Loucy (cell line): Measurements from ENCODE around the gene B3GAT1.

ENCODE experiments used
- H2AFZ ChIP-seq: fragments of 200-600 bp; sonication (generic); 2 replicates; pipeline ENCODE4 v1.6.0; 2016; ENCODE audit warnings: antibody characterized with exemption, mild to moderate bottlenecking, low read length, moderate library complexity
- H3F3A ChIP-seq: fragments of 200-600 bp; 2 replicates; pipeline ENCODE4 v1.6.0; 2016; ENCODE audit warnings: antibody characterized with exemption, low read depth, mild to moderate bottlenecking
- H3K27me3 ChIP-seq: fragments of 200-600 bp; sonication (generic); 2 replicates; pipeline ENCODE4 v1.6.1; 2014; ENCODE audit warnings: low read length, mild to moderate bottlenecking; ENCODE audit not compliant: insufficient read depth, poor library complexity, severe bottlenecking
- H3K36me3 ChIP-seq: fragments of 200-600 bp; sonication (generic); 2 replicates; pipeline ENCODE4 v1.6.1; 2016; ENCODE audit warnings: low read length; ENCODE audit not compliant: insufficient read depth
- H3K4me1 ChIP-seq: fragments of 200-600 bp; sonication (generic); 2 replicates; pipeline ENCODE4 v1.5.1; 2014; ENCODE audit warnings: low read length, mild to moderate bottlenecking; ENCODE audit not compliant: insufficient read depth, poor library complexity, severe bottlenecking
- H3K4me2 ChIP-seq: fragments of 200-600 bp; sonication (generic); 2 replicates; pipeline ENCODE4 v1.6.0; 2014; ENCODE audit warnings: antibody characterized with exemption, low read length, low read depth, mild to moderate bottlenecking; ENCODE audit not compliant: poor library complexity, severe bottlenecking
- H3K4me3 ChIP-seq: fragments of 200-600 bp; sonication (generic); 2 replicates; pipeline ENCODE4 v1.5.1; 2014; ENCODE audit warnings: low read length, mild to moderate bottlenecking, mixed read lengths; ENCODE audit not compliant: poor library complexity, severe bottlenecking
- H3K79me2 ChIP-seq: fragments of 200-600 bp; sonication (generic); 2 replicates; pipeline ENCODE4 v1.6.1; 2014; ENCODE audit warnings: low read length; ENCODE audit not compliant: insufficient read depth
- H3K9ac ChIP-seq: fragments of 200-600 bp; sonication (generic); 2 replicates; pipeline ENCODE4 v1.6.0; 2014; ENCODE audit warnings: mild to moderate bottlenecking, low read depth, low read length, moderate library complexity; ENCODE audit not compliant: poor library complexity, severe bottlenecking
- H3K9me2 ChIP-seq: fragments of 200-600 bp; sonication (generic); replicated peaks from 2 replicates; pipeline ENCODE4 v1.6.1; 2016; ENCODE audit warnings: low read depth, low read length, mixed read lengths
- H3K9me3 ChIP-seq: fragments of 200-600 bp; sonication (generic); 2 replicates; pipeline ENCODE4 v1.6.1; 2014; ENCODE audit warnings: mild to moderate bottlenecking, antibody characterized with exemption, low read length, low read depth; ENCODE audit not compliant: insufficient read depth
- H4K20me1 ChIP-seq: fragments of 200-600 bp; sonication (generic); 2 replicates; pipeline ENCODE4 v1.6.0; 2014; ENCODE audit warnings: antibody characterized with exemption, low read length, mild to moderate bottlenecking; ENCODE audit not compliant: insufficient read depth, poor library complexity, severe bottlenecking
- EZH2phosphoT487 ChIP-seq: fragments of 200-600 bp; IDR thresholded peaks from 2 replicates; pipeline ENCODE4 v1.6.1; 2018; ENCODE audit warnings: antibody characterized with exemption, mild to moderate bottlenecking, moderate library complexity, borderline replicate concordance
- TF ChIP-seq, protein P1 (sequence below): fragments of 200-600 bp; sonication (generic); conservative IDR thresholded peaks from 2 replicates; pipeline ENCODE4 v1.5.1; 2014; ENCODE audit warnings: mild to moderate bottlenecking, antibody characterized with exemption, low read length

Gene B3GAT1

DNA sequence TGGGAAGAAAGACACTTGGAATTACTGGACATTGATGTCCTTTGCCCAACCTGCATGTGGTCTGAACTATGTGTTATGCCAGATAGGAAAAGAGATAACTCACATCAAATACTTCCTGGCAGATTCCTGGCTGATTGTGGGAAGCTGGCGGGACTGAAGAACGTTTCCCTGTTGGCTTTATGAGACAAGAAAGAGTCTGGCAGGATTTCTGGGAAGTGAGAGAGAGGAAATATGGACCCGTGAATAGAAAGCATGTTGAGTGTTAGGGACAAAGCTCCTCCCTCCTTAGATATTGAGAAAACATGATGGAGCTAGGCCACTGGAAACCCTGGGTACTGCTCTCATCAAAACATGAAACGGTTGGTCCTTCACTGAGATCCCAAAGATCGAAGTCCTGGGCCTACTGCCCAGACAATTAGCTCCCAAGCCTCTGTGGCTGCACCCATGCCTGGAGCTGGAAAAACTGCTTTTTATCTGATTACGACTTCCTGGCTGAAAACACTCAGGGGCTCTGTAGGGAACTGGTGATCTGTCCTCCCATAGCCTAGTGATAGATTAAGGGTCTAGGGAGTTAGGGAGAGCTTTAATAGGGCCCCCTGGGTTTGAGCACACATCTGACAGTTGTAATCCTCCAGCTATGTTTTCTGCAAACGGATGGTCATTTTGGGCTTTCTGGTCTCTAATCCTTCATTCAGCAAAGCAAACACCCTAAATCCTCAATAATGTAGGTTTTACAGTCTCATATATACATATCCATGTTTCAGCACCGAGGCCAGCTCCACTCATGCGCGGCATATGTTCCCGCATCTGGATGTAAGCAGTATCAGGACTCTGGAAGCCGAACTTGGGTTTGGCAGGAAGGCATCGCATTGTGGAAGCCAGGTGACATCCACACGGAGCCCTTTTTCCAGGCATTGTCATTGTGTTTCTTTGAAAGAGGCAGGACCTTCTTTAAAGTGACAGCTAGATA lies 6.1 kb upstream of the B3GAT1 start:
- H3K79me2 ChIP-seq, result no peaks in the 10 kb centered on the region
- no peak overlapping the region for H2AFZ ChIP-seq
- peaks cover 36% of the 10 kb centered on the region; the same call in 1 of the 2 replicates for H3K9me3 ChIP-seq
- no peaks in the 10 kb centered on the region for H3F3A ChIP-seq
- no peaks in the 10 kb centered on the region for H4K20me1 ChIP-seq
- H3K4me1 ChIP-seq, result no peaks in the 10 kb centered on the region
- no peak overlapping the region for H3K4me2 ChIP-seq
- H3K4me3 ChIP-seq, result no peak overlapping the region
- H3K27me3 ChIP-seq, result no peaks in the 10 kb centered on the region
- no peaks in the 10 kb centered on the region for H3K9me2 ChIP-seq
- TF ChIP-seq, protein P1, sequence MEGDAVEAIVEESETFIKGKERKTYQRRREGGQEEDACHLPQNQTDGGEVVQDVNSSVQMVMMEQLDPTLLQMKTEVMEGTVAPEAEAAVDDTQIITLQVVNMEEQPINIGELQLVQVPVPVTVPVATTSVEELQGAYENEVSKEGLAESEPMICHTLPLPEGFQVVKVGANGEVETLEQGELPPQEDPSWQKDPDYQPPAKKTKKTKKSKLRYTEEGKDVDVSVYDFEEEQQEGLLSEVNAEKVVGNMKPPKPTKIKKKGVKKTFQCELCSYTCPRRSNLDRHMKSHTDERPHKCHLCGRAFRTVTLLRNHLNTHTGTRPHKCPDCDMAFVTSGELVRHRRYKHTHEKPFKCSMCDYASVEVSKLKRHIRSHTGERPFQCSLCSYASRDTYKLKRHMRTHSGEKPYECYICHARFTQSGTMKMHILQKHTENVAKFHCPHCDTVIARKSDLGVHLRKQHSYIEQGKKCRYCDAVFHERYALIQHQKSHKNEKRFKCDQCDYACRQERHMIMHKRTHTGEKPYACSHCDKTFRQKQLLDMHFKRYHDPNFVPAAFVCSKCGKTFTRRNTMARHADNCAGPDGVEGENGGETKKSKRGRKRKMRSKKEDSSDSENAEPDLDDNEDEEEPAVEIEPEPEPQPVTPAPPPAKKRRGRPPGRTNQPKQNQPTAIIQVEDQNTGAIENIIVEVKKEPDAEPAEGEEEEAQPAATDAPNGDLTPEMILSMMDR, result no peak
- no peak for TF ChIP-seq EZH2phosphoT487
- H3K9ac ChIP-seq, result no peak overlapping the region
- H3K36me3 ChIP-seq, result no peaks in the 10 kb centered on the region

- no peaks in the 10 kb centered on the region for H4K20me1 ChIP-seq
- H3K79me2 ChIP-seq, result no peaks in the 10 kb centered on the region
- no peaks in the 10 kb centered on the region for H3F3A ChIP-seq
- no peak overlapping the region for H2AFZ ChIP-seq
- no peak overlapping the region for H3K9ac ChIP-seq
- H3K27me3 ChIP-seq, result no peaks in the 10 kb centered on the region
- H3K4me1 ChIP-seq, result no peaks in the 10 kb centered on the region
- peaks cover 26% of the 10 kb centered on the region; the same call in 1 of the 2 replicates for H3K9me3 ChIP-seq
- H3K4me2 ChIP-seq, result no peak overlapping the region
- no peaks in the 10 kb centered on the region for H3K36me3 ChIP-seq
- no peaks in the 10 kb centered on the region for H3K9me2 ChIP-seq
- H3K4me3 ChIP-seq, result no peak overlapping the region
- TF ChIP-seq EZH2phosphoT487, result no peak
- TF ChIP-seq, protein P1, result no peak
Observed at GRCh38 chr11:134416726-134417125, 4.7 kb upstream of the B3GAT1 start.

DNA sequence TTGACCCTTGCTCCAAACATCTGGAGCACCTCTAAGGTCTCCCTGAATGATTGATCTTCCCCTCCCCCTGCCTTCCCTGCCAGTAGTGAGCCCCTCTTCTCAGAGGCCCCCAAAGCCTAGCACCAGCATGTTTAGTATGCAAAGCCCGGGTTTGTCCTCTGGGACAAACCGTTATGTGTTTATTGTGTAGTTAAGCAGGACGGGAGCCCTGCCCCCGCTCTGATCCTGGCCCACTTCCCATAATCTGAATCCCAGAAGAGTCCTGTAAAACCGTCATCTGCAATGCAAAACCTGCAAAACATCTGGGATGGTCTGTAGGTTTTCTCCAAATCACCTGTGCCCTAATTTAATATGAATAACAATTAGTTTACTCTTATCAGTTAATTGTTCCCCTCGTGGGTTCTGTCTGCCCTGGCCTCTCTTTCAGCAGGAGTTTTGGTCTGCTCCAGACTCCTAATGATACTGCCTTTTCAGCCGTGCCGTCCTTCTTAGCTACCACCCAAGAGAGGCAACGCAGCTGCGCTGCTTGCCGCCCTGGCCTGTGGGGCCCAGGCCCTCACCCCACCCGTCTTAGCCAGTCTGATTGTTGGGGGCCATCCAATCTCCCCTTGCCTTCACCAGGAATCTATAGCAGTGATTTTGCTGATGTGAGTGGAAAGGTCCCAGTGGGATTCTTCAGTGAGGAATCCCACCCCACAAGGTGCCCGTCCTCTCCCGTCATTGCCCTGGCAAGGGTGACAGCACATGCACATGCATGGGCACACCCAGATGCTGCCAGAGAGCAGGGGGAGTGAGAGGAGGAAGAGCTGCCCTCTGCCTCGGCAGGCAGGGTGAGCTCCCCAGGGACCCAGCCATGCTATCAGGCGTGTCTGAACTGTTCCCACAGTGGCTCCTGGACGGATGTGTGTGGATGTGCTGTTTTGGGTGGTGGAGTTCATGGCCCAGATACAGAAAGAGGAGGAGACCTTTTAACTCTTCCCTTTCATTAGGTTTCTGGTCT lies 3.0 kb upstream of the B3GAT1 start:
- Histone ChIP-seq H3K4me1 (no peaks in the 10 kb centered on the region), H3K9me3 (peaks cover 17% of the 10 kb centered on the region; the same call in 1 of the 2 replicates), H3K4me3 (no peak overlapping the region), H2AFZ (no peak overlapping the region), H3K27me3 (no peaks in the 10 kb centered on the region), H3K9ac (no peak overlapping the region), H3K9me2 (no peaks in the 10 kb centered on the region), H3K79me2 (no peaks in the 10 kb centered on the region), H3K4me2 (no peak overlapping the region), H3K36me3 (no peaks in the 10 kb centered on the region), H4K20me1 (no peaks in the 10 kb centered on the region), H3F3A (no peaks in the 10 kb centered on the region)
- TF ChIP-seq, protein P1, result no peak
- no peak for TF ChIP-seq EZH2phosphoT487
